Measurements from ENCODE around the gene NEK11.
"Not testable (repeated sequence)": the region's sequence is repeated elsewhere in the genome, so short reads cannot be mapped to it uniquely, and the experiment has no call there.

NEK11 gene

GRCh38 chr3:131036200-131036816, 9.6 kb downstream of the NEK11 start:
- H3K4me3 ChIP-seq (ENCODE audit: low read depth, low read length), result no peak overlapping the region
- TF ChIP-seq, protein P1, sequence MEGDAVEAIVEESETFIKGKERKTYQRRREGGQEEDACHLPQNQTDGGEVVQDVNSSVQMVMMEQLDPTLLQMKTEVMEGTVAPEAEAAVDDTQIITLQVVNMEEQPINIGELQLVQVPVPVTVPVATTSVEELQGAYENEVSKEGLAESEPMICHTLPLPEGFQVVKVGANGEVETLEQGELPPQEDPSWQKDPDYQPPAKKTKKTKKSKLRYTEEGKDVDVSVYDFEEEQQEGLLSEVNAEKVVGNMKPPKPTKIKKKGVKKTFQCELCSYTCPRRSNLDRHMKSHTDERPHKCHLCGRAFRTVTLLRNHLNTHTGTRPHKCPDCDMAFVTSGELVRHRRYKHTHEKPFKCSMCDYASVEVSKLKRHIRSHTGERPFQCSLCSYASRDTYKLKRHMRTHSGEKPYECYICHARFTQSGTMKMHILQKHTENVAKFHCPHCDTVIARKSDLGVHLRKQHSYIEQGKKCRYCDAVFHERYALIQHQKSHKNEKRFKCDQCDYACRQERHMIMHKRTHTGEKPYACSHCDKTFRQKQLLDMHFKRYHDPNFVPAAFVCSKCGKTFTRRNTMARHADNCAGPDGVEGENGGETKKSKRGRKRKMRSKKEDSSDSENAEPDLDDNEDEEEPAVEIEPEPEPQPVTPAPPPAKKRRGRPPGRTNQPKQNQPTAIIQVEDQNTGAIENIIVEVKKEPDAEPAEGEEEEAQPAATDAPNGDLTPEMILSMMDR (IDR thresholded peaks at IDR 0.05; ENCODE audit: control insufficient read depth, extremely low read depth, insufficient read depth), result no peak
- no peak for DNase-seq (ENCODE audit: low read depth)

- no peak for DNase-seq (ENCODE audit: low read depth)
- TF ChIP-seq, protein P1 (IDR thresholded peaks at IDR 0.05; ENCODE audit: control insufficient read depth, extremely low read depth, insufficient read depth), result no peak
- H3K4me3 ChIP-seq (ENCODE audit: low read depth, low read length), result no peak overlapping the region
These were observed 10.3 kb downstream of the NEK11 start for GRCh38 chr3:131036986-131037385.

DNA sequence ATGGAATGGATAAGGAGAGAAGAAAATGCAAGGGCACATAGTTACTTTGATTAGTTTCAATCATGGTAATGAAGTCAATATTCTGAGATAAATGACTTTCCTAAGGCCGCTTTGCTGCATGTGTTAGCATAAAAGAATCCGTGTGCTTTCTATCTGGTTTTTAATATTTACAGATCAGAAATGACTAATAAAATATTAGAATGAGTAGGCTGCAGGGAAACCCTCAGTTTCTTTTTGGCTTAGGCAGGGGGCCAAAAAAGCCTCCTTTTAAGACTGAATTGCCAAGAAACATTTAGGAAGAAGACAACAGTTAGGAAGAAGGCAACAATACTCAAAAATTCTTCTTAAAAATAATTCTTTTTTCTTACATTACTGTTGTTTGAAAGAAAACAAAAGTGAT, 11.6 kb downstream of the NEK11 start:
- TF ChIP-seq, protein P1 (IDR thresholded peaks at IDR 0.05; ENCODE audit: control insufficient read depth, extremely low read depth, insufficient read depth), result no peak

DNA sequence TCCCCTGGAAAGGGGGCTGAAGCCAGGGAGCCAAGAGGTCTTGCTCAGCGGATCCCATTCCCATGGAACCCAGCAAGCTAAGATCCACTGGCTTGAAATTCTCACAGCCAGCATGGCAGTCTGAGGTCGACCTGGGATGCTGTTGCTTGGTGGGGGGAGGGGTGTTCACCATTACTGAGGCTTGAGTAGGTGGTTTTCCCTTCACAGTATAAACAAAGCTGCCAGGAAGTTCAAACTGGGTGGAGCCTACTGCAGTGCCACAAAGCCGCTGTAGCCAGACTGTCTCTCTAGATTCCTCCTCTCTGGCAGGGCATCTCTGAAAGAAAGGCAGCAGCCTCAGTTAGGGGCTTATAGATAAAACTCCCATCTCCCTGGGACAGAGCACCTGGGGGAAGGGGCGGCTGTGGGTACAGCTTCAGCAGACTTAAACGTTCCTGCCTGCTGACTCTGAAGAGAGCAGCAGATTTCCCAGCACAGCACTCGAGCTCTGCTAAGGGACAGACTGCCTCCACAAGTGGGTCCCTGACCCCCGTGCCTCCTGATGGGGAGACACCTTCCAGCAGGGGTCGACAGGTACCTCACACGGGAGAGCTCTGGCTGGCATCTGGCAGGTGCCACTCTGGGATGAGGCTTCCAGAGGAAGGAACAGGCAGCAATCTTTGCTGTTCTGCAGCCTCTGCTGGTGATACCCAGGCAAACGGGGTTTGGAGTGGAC, 15.8 kb downstream of the NEK11 start:
- DNase-seq (ENCODE audit: low read depth); H3K4me3 ChIP-seq (ENCODE audit: low read depth, low read length): not testable (repeated sequence)

More for the DNA sequence above, 11.6 kb downstream of the NEK11 start:
- DNase-seq (ENCODE audit: low read depth), result no peak
- H3K4me3 ChIP-seq (ENCODE audit: low read depth, low read length), result no peak overlapping the region

DNA sequence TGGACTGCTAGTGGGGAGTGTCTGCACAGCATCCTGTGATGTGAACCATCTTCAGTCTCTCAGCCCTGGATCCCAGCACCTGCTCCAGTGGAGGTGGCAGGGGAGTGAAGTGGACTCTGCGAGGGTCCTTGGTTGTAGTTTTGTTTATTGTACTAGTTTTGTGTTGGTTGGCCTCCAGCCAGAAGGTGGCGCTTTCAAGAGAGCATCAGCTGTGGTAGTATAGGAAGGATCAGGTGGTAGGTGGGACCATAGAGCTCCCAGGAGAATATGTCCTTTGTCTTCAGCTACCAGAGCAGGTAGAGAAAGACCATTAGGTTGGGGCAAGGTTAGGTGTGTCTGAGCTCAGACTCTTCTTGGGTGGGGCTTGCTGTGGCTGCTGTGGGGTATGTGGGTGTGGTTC, 20.9 kb downstream of the NEK11 start:
- TF ChIP-seq, protein P1 (IDR thresholded peaks at IDR 0.05; ENCODE audit: control insufficient read depth, extremely low read depth, insufficient read depth), result no peak
- DNase-seq (ENCODE audit: low read depth), result no peak
- no peak overlapping the region for H3K4me3 ChIP-seq (ENCODE audit: low read depth, low read length)

GRCh38 chr3:131048030-131048429, 21.4 kb downstream of the NEK11 start:
- TF ChIP-seq, protein P1 (IDR thresholded peaks at IDR 0.05; ENCODE audit: control insufficient read depth, extremely low read depth, insufficient read depth), result no peak
- DNase-seq (ENCODE audit: low read depth), result no peak
- H3K4me3 ChIP-seq (ENCODE audit: low read depth, low read length), result no peak overlapping the region

DNA sequence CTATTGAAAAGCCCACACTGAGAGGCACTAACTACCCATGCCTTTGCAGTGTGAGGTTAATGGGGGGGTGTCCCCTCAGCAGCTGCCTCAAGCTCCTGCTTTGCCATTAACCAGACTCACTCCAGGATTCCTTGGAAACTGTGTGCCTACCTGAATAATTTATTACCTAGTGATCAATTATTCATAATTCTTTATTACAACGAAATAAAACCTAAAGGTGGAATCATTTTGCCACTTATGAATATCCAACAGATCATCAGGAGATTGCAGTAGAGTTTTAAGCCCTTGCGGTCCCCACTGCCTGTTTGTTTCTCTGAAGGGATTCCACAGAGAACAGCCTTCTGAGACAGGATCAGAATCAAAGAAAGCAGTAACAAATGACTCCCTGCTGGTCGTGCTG, 23.3 kb downstream of the NEK11 start:
- TF ChIP-seq, protein P1 (IDR thresholded peaks at IDR 0.05; ENCODE audit: control insufficient read depth, extremely low read depth, insufficient read depth), result no peak
- no peak for DNase-seq (ENCODE audit: low read depth)
- no peak overlapping the region for H3K4me3 ChIP-seq (ENCODE audit: low read depth, low read length)
